ENCODE results near the gene UBXN7.
"Not testable (repeated sequence)": the region's sequence is repeated elsewhere in the genome, so short reads cannot be mapped to it uniquely, and the experiment has no call there.

UBXN7 gene

GRCh38 chr3:196351541-196351940 lies 80.7 kb downstream of the UBXN7 start:
- no peak for DNase-seq

- DNase-seq, result no peak
Observed at GRCh38 chr3:196350067-196350466, 82.2 kb downstream of the UBXN7 start.

DNA sequence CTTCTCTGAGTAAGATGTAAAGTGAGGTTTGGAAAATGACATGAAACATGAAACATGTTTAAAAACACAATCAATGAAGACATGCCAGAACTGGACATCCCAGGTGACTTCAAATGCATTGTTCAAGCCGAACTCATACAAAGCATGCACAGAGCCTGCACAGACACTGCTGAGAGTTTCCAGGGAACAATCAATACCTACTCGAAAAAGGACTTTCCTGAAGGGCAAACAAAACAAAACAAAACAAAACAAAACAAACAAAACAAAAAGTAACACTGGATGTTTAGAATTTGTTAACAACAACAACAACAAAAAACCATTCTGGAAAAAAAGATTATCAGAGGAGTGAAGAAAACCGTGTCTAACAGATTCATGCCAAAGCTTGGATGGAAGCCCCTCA lies 83.5 kb downstream of the UBXN7 start:
- no peak for DNase-seq

- DNase-seq, result peak in 1 of 2 donors; percentile 93
Observed at GRCh38 chr3:196344663-196345062, 87.6 kb downstream of the UBXN7 start.

GRCh38 chr3:196343917-196344316 lies 88.3 kb downstream of the UBXN7 start:
- not testable (repeated sequence) for DNase-seq

DNA sequence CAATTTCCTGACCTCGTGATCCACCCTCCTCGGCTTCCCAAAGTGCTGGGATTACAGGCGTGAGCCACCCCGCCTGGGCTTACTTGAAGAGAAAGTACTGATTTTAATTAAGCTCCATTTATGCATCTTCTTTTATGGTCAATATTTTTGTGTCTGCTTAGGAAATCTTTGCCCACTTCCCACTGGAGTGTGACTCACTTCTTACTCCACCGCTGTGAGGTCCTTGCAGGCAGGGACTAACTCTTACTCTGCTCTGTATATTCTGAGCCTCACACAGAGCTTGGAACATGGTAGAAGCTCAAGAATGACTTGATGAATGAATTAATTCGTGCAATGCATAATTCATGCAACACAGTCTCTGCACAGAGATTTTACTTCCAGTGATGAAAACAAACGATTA lies 91.1 kb downstream of the UBXN7 start:
- peak in 1 of 2 donors; percentile 31 for DNase-seq

GRCh38 chr3:196340466-196340865 lies 91.8 kb downstream of the UBXN7 start:
- no peak for DNase-seq

- peak in 1 of 2 donors; percentile 53 for DNase-seq
Observed at GRCh38 chr3:196339493-196340254, 92.6 kb downstream of the UBXN7 start.

- DNase-seq, result no peak
Observed at GRCh38 chr3:196339044-196339443, 93.2 kb downstream of the UBXN7 start.

GRCh38 chr3:196336319-196337145 lies 95.7 kb downstream of the UBXN7 start:
- no peak for DNase-seq

DNA sequence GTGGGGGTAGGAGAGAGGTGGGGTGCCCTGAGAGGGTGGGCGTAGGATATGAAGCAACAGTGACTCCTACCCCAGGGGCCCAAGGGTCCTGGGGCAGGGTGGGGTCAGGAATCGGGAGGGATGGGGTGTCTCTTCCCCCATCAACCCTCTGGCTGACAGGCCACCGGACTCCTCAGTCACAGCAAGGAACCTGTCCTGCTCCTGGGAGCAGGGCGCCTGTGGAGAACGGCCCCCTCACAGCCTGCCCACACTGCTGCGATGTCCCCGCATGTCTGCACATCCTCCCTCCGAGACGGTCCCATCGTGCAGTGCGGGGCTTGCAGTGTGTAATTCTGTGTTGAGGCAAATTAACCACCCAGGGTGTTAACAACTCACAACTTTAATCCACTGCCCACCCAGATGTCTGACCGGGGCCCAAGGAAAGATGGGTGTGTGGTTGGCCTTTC lies 96.7 kb downstream of the UBXN7 start:
- DNase-seq, result no peak

GRCh38 chr3:196334982-196335381 lies 97.2 kb downstream of the UBXN7 start:
- DNase-seq, result no peak

GRCh38 chr3:196332168-196332567 lies 100.1 kb downstream of the UBXN7 start:
- no peak for DNase-seq

DNA sequence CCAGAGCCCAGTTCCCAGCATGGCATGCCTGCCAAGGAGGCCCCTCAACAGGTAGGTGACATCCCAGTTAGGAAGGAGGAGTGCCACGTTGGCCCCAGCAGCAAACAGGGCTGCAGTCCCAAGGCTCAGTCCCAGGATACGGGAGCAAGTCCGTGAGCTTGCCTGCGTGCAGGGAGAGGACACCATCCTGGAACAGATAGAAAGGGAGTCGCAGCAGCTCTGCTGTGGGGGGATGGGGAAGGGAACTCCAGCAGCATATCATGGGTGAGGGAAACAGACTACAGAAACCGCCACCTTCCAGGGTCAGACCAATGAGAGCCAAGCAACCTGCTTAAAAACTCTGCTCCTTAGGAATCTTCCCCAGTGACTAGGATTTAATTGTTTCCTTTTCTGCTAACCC lies 104.8 kb downstream of the UBXN7 start:
- DNase-seq, result no peak

DNA sequence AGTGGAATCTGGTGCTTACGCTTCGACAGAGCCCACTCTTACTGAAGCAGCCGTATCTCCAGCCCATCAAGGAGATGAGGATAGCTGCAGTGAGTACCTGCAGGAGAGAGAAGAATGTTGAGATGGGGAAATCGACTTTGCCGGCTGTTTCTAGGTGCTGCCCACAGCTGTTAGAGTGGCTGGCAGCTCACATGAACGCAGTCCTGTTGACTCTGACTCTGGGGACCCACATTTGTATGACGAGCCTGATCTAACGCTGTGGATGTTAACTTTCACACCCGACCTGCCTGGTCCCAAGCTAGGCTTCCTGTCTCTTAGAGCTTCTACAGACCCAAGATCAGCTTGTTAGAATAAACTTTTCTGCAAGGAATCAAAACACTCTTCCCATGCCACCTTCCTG lies 105.3 kb downstream of the UBXN7 start:
- no peak for DNase-seq

DNA sequence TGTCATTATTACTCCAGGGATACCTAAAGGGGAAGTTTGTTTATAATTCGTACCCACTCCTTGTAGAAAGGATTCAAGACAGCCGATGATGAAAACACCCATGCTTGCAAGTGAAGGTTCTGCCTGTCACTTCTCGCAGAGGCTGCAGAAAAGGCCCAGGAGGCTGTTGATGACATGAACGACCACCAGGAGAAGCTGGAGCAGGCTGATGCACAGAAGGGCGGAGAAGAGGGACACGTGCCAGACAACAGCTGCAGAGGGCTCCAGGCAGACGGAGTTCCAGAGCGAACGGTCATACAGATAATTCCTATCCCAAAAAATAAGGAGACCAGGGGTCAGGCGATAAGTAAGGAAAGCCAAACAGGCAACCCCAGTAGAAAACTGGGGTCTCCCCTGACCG lies 108.5 kb downstream of the UBXN7 start:
- DNase-seq, result no peak

GRCh38 chr3:196323016-196323415 lies 109.2 kb downstream of the UBXN7 start:
- DNase-seq, result no peak

DNA sequence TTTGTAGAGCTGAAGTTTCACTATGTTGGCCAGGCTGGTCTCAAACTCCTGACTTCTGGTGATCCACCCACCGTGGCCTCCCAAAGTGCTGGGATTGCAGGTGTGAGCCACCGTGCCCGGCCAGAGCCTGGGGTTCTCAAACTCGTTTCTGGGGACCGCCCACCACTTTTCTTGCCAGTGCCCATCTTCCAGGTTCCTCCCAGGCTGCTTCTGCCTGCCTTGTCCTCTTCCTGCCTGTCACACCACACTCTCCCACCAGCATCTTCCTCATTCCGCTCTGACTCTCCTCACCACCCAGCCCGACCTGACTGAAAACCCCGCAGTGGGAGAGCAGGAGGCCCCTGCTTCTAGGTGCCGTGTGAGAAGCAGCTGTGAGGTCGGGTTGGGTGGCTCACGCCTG lies 111.1 kb downstream of the UBXN7 start:
- DNase-seq, result no peak

- no peak for DNase-seq
Observed at GRCh38 chr3:196320137-196320536, 112.1 kb downstream of the UBXN7 start.

DNA sequence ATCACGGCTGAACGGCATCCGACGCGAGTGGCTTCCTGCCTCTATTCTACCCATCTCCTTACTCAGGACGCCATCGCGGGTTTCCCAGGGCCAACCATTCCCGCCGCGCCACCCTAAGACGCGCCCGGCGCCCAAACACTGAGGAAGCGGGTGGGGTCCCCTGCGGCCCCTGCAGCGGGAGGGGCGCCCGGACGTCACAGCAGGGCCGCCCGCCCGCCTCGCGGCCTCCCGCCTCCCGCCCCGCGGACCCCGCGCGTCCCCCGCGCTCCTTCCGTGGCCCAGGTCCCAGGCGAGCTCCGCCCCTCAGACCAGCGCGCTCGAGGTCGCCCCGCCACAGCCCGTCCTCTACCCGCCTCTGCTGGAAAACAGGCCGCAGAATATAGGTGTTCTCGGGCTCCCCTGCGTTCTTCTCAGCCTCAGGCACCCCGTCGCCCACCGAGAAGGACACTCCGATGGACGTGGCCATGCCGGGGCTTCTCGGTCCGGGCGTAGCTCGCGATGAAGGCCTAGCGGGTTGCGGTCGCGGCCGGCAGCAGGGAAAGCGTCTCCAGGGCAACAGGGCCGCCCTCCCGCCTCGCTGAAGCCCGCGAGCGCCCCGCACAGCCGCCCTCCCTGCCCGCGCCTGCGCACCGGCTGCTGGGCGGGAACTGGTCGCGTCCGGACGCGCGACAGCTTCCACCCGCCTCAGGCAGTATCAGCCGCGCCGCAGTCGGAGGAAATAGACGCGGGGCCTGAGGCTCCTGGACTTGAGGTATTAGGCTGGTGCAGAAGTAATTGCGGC lies 114.3 kb downstream of the UBXN7 start, which contains the start of gene DYNLT2B:
Gene DYNLT2B, minus strand, starts transcription at position 554 of the 781 bp plus-strand sequence. Its CDS starts 88 bp downstream, at position 466.
- DNase-seq, result peak; percentile 63 to 82

DNA sequence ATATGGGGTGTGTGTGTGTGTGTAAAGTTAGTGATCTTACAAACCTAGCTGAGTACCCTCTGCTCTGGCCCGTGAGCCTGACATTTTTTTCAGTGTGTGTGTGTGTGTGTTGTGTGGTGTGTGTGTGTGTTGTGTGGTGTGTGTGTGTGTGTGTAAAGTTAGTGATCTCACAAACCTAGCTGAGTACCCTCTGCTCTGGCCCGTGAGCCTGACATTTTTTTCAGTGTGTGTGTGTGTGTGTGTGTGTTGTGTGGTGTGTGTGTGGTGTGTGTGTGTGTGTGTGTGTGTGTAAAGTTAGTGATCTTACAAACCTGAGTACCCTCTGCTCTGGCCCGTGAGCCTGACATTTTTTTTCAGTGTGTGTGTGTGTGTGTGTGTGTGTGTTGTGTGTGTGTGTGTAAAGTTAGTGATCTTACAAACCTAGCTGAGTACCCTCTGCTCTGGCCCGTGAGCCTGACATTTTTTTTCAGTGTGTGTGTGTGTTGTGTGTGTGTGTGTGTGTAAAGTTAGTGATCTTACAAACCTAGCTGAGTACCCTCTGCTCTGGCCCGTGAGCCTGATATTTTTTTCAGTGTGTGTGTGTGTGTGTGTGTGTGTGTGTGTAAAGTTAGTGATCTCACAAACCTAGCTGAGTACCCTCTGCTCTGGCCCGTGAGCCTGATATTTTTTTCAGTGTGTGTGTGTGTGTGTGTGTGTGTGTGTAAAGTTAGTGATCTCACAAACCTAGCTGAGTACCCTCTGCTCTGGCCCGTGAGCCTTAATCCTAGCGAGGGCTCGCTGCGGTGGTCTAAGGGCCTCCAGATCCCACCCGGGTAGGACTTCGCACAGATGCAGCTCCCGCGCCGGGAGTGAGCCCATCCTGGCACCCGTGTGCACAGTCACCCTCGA lies 115.2 kb downstream of the UBXN7 start:
- not testable (repeated sequence) for DNase-seq

DNA sequence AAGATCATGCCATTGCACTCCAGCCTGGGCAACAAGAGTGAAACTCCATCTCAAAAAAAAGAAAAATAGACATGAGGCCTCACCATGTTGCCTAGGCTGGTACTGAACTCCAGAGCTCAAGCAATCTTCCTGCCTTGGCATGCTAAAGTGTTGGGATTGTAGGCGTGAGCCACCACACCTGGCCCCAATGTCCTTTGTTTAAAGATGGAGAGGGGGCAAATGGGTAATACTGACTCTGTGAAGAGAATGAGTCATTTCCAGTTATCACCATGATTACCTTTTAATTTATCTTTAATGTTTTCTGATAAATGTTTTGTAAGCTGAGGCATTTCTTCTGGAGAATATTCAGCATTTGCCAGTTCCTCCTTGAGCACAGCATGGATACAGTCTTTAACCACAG lies 116.4 kb downstream of the UBXN7 start:
- DNase-seq, result no peak

Data from bone marrow (tissue), 2 donors.